HG03139 (cell line): ENCODE measurements around the gene KIAA1614.

Experiments
- ATAC-seq: cut with Tn5 transposase; IDR thresholded peaks from one replicate; pipeline ENCODE4 v1.9.1; 2021; ENCODE audit not compliant: unreplicated experiment

Gene KIAA1614

GRCh38 chr1:180912801-180913565 lies at the start of gene KIAA1614:
TSS of gene KIAA1614 (plus strand) at chr1:180912897. CDS start at chr1:180913244, 347 bp downstream.
- ATAC-seq: no peak

GRCh38 chr1:180863158-180863775 lies 49.4 kb upstream of the KIAA1614 start:
- no peak for ATAC-seq

GRCh38 chr1:180881806-180882509 lies 30.7 kb upstream of the KIAA1614 start:
- ATAC-seq: no peak

- ATAC-seq: no peak
Observed at GRCh38 chr1:180884588-180885300, 28.0 kb upstream of the KIAA1614 start.

GRCh38 chr1:180886338-180886737 lies 26.4 kb upstream of the KIAA1614 start:
- ATAC-seq: no peak

- no peak for ATAC-seq
Observed at GRCh38 chr1:180887841-180888240, 24.9 kb upstream of the KIAA1614 start.

- no peak for ATAC-seq
Observed at GRCh38 chr1:180888870-180889269, 23.8 kb upstream of the KIAA1614 start.

GRCh38 chr1:180889325-180889724 lies 23.4 kb upstream of the KIAA1614 start:
- no peak for ATAC-seq

GRCh38 chr1:180892272-180892671 lies 20.4 kb upstream of the KIAA1614 start:
- ATAC-seq: no peak

- no peak for ATAC-seq
Observed at GRCh38 chr1:180892675-180893074, 20.0 kb upstream of the KIAA1614 start.

GRCh38 chr1:180893614-180894013 lies 19.1 kb upstream of the KIAA1614 start:
- ATAC-seq: no peak

GRCh38 chr1:180896161-180896560 lies 16.5 kb upstream of the KIAA1614 start:
- no peak for ATAC-seq

GRCh38 chr1:180898441-180899219 lies 14.1 kb upstream of the KIAA1614 start:
- ATAC-seq: no peak

GRCh38 chr1:180899262-180899661 lies 13.4 kb upstream of the KIAA1614 start:
- no peak for ATAC-seq

GRCh38 chr1:180901076-180901990 lies 11.4 kb upstream of the KIAA1614 start:
- no peak for ATAC-seq

- ATAC-seq: no peak
Observed at GRCh38 chr1:180902541-180902940, 10.2 kb upstream of the KIAA1614 start.

GRCh38 chr1:180905927-180906326 lies 6.8 kb upstream of the KIAA1614 start:
- ATAC-seq: no peak

GRCh38 chr1:180906511-180906910 lies 6.2 kb upstream of the KIAA1614 start:
- no peak for ATAC-seq

GRCh38 chr1:180907313-180908055 lies 5.2 kb upstream of the KIAA1614 start:
- ATAC-seq: no peak
